ENCODE data around the gene UNC13C. TPM values are rescaled to one million over a fixed set of nuclear protein-coding genes. Genes with fewer than 3 reads are reported as not detected.

The UNC13C gene
- polyA plus RNA-seq, 1 of the 3 experiments (the other 2 are of a cell fraction): not detected

- no peak overlapping the region for H3K4me3 ChIP-seq (ENCODE audit: low read depth in 2 of 2, low read length in 1 of 2)
- 8% methylated on average over 4 of the region's 4 CpGs for WGBS (ENCODE audit: low lambda C conversion rate)
- no peak overlapping the region for H3K4me2 ChIP-seq
- H3K79me2 ChIP-seq (ENCODE audit: insufficient read depth): no peaks in the 10 kb centered on the region
- no peak overlapping the region for H3K27ac ChIP-seq (ENCODE audit: low read depth in 2 of 2, low read length in 1 of 2)
- no peaks in the 10 kb centered on the region for H3F3A ChIP-seq (replicated peaks; ENCODE audit: insufficient read depth)
- H2AFZ ChIP-seq (ENCODE audit: low read depth): no peak overlapping the region
- H3K9me3 ChIP-seq: no peaks in the 10 kb centered on the region
- no peak for DNase-seq
- no peaks in the 10 kb centered on the region for H3K9me2 ChIP-seq
- H3K36me3 ChIP-seq (replicated peaks in 1 of 2; ENCODE audit: control insufficient read depth in 1 of 2, insufficient read depth in 2 of 2, low read length in 1 of 2): no peaks in the 10 kb centered on the region
- H4K20me1 ChIP-seq (ENCODE audit: insufficient read depth): no peaks in the 10 kb centered on the region
- ChIA-PET POLR2A (no interaction called here), CTCF (interaction anchor here (0.6 to 1.3 kb wide), 2 partner anchors 67 to 339 kb away, joined by 3 to 4 read pairs; no protein-coding TSS in a partner anchor)
- no peak overlapping the region for H3K9ac ChIP-seq
- no peak for TF ChIP-seq YY1 (IDR thresholded peaks at IDR 0.05; ENCODE audit: low read depth)
- no peak for TF ChIP-seq TCF12 (IDR thresholded peaks at IDR 0.05)
- no peak for TF ChIP-seq USF1 (IDR thresholded peaks at IDR 0.05; ENCODE audit: borderline replicate concordance, low read depth)
- TF ChIP-seq RAD21 (IDR thresholded peaks at IDR 0.05; ENCODE audit: low read length): no peak
- TF ChIP-seq FOSL2 (IDR thresholded peaks at IDR 0.05; ENCODE audit: borderline replicate concordance, low read depth): no peak
- TF ChIP-seq REST (IDR thresholded peaks at IDR 0.05; ENCODE audit: low read depth, low read length): no peak
- no peak for TF ChIP-seq RXRA (IDR thresholded peaks at IDR 0.05; ENCODE audit: borderline replicate concordance, low read depth)
- TF ChIP-seq RCOR1 (IDR thresholded peaks at IDR 0.05; ENCODE audit: low read length): no peak
- TF ChIP-seq GATA2 (CRISPR knock-in tag; IDR thresholded peaks at IDR 0.05): no peak
- no peak for TF ChIP-seq TAF1 (IDR thresholded peaks at IDR 0.05; ENCODE audit: borderline replicate concordance, low read depth, low read length)
- no peak for TF ChIP-seq MEF2A (IDR thresholded peaks at IDR 0.05; ENCODE audit: borderline replicate concordance, low read depth)
- H3K4me1 ChIP-seq (ENCODE audit: control insufficient read depth in 1 of 2, insufficient read depth in 2 of 2, low read depth in 1 of 2, low read length in 1 of 2): no peaks in the 10 kb centered on the region
- no peaks in the 10 kb centered on the region for H3K27me3 ChIP-seq (ENCODE audit: insufficient read depth)
These were observed 172.0 kb downstream of the UNC13C start for GRCh38 chr15:54150255-54150654.

GRCh38 chr15:54159012-54159411 is 180.8 kb downstream of the UNC13C start:
- DNase-seq: no peak
- no peaks in the 10 kb centered on the region for H3K27me3 ChIP-seq (ENCODE audit: insufficient read depth)
- H2AFZ ChIP-seq (ENCODE audit: low read depth): no peak overlapping the region
- ChIA-PET POLR2A (no interaction called here), CTCF (interaction anchor here (1.3 kb wide), 1 partner anchor 11 kb away, joined by 3 read pairs; no protein-coding TSS in a partner anchor)
- H3K9ac ChIP-seq: no peak overlapping the region
- H4K20me1 ChIP-seq (ENCODE audit: insufficient read depth): no peaks in the 10 kb centered on the region
- WGBS (ENCODE audit: low lambda C conversion rate): 11% methylated on average over 4 of the region's 4 CpGs
- no peaks in the 10 kb centered on the region for H3F3A ChIP-seq (replicated peaks; ENCODE audit: insufficient read depth)
- no peaks in the 10 kb centered on the region for H3K36me3 ChIP-seq (replicated peaks in 1 of 2; ENCODE audit: control insufficient read depth in 1 of 2, insufficient read depth in 2 of 2, low read length in 1 of 2)
- H3K9me2 ChIP-seq: no peaks in the 10 kb centered on the region
- H3K4me2 ChIP-seq: no peak overlapping the region
- no peak overlapping the region for H3K4me3 ChIP-seq (ENCODE audit: low read depth in 2 of 2, low read length in 1 of 2)
- H3K9me3 ChIP-seq: no peaks in the 10 kb centered on the region
- no peak overlapping the region for H3K27ac ChIP-seq (ENCODE audit: low read depth in 2 of 2, low read length in 1 of 2)
- no peaks in the 10 kb centered on the region for H3K79me2 ChIP-seq (ENCODE audit: insufficient read depth)
- H3K4me1 ChIP-seq (ENCODE audit: control insufficient read depth in 1 of 2, insufficient read depth in 2 of 2, low read depth in 1 of 2, low read length in 1 of 2): no peaks in the 10 kb centered on the region
- TF ChIP-seq CTCF (IDR thresholded peaks at IDR 0.05) (no peak), RFX5 (IDR thresholded peaks at IDR 0.05; ENCODE audit: low read length) (no peak), EP300 (IDR thresholded peaks at IDR 0.05; ENCODE audit: borderline replicate concordance in 1 of 2, low read depth in 1 of 2, low read length in 1 of 2) (no peak), ELF1 (IDR thresholded peaks at IDR 0.05) (no peak), POLR2AphosphoS5 (IDR thresholded peaks at IDR 0.05; ENCODE audit: low read depth, low read length) (no peak), IRF3 (IDR thresholded peaks at IDR 0.05; ENCODE audit: low read depth, low read length) (no peak), YY1 (IDR thresholded peaks at IDR 0.05; ENCODE audit: low read depth) (no peak), SIN3A (IDR thresholded peaks at IDR 0.05; ENCODE audit: borderline replicate concordance, low read depth, low read length) (no peak), TEAD4 (IDR thresholded peaks at IDR 0.05; ENCODE audit: borderline replicate concordance, insufficient read depth) (no peak), TCF12 (IDR thresholded peaks at IDR 0.05) (no peak), RCOR1 (IDR thresholded peaks at IDR 0.05; ENCODE audit: low read length) (no peak)
